Naive thymus-derived CD8-positive, alpha-beta T cell (primary cell): ENCODE measurements around the gene GSG1. TPM values are rescaled to one million over a fixed set of nuclear protein-coding genes. Genes with fewer than 3 reads are reported as not detected.
A peak's percentile ranks its signal among the peaks of the same experiment; 100 is the strongest.
"Not testable (repeated sequence)": the region's sequence is repeated elsewhere in the genome, so short reads cannot be mapped to it uniquely, and the experiment has no call there.

Experiments
- ATAC-seq, 2 donors: fragments of 150-1000 bp; cut with Tn5 transposase in 1 of 2; sonication (Bioruptor Pico), chemical (Tn5 transposase) in 1 of 2; 1 replicate in 1 of 2; 2 replicates in 1 of 2; pipeline ENCODE4 v1.10.0; 2021; ENCODE audit warnings: mild to moderate bottlenecking in 2 of 2, moderate library complexity in 2 of 2
- POLR2A ChIA-PET: fragments of 350-600 bp; sonication (Branson Sonifier 250); formaldehyde crosslinking; loops from one replicate; lab custom pipeline; 2021; ENCODE audit warnings: antibody characterized with exemption; lab: Charles Lee
- DNase-seq, 10 donors: peaks; one replicate each; pipeline versions ENCODE4 v3.0.0 to v3.0.0-alpha.2; 2020 to 2022
- H3K27ac Mint-ChIP-seq, 10 donors: one replicate each; pipeline ENCODE4 v1.8.0; 2020 to 2022; ENCODE audit warnings: mild to moderate bottlenecking in 10 of 10, mixed read lengths in 10 of 10, moderate library complexity in 4 of 10, inconsistent platforms in 1 of 10
- H3K27me3 Mint-ChIP-seq, 5 donors: one replicate each; pipeline ENCODE4 v1.8.0; 2021 to 2022; ENCODE audit warnings: mixed read lengths in 5 of 5
- H3K36me3 Mint-ChIP-seq, 3 donors: one replicate each; pipeline ENCODE4 v1.8.0; 2020 to 2022; ENCODE audit warnings: mixed read lengths in 3 of 3, mild to moderate bottlenecking in 2 of 3, inconsistent platforms in 1 of 3
- H3K4me1 Mint-ChIP-seq, 4 donors: one replicate each; pipeline ENCODE4 v1.8.0; 2021 to 2022; ENCODE audit warnings: mixed read lengths in 4 of 4
- H3K4me3 Mint-ChIP-seq, 10 donors: one replicate each; pipeline ENCODE4 v1.8.0; 2020 to 2022; ENCODE audit warnings: mild to moderate bottlenecking in 10 of 10, mixed read lengths in 10 of 10, moderate library complexity in 6 of 10, inconsistent platforms in 1 of 10
- H3K9me3 Mint-ChIP-seq, 9 donors: one replicate each; pipeline ENCODE4 v1.8.0; 2020 to 2022; ENCODE audit warnings: mixed read lengths in 9 of 9, mild to moderate bottlenecking in 3 of 9, inconsistent platforms in 1 of 9, moderate library complexity in 1 of 9
- polyA plus RNA-seq, 3 donors: library from polyadenylated mRNA; unstranded; fragments of 300-500 nt; fragmentation: Illumina TruSeq; gene quantifications; one replicate each; pipeline ENCODE4 v1.2.3, GENCODE V29; 2021
- total RNA-seq, 8 experiments: library from RNA in 2 of 8; stranded (reverse) in 2 of 8; gene quantifications; one replicate each; pipeline ENCODE4 v1.2.3 and lab custom pipeline; 2021 to 2026

GSG1 gene
- total and polyA plus RNA-seq, 5 experiments from 2014 or later: 0.21 TPM; not detected in 4

- Mint-ChIP-seq H3K27ac (no peak overlapping the region), H3K36me3 (peaks cover 4 to 21% (median 16%) of the 10 kb centered on the region in 3 donors), H3K9me3 (no peaks in the 10 kb centered on the region), H3K27me3 (no peaks in the 10 kb centered on the region), H3K4me1 (no peaks in the 10 kb centered on the region), H3K4me3 (no peak overlapping the region)
- POLR2A ChIA-PET: no interaction called here
- no peak for ATAC-seq
- no peak for DNase-seq
These were observed 18.4 kb downstream of the GSG1 start for GRCh38 chr12:13084898-13085640.

DNA sequence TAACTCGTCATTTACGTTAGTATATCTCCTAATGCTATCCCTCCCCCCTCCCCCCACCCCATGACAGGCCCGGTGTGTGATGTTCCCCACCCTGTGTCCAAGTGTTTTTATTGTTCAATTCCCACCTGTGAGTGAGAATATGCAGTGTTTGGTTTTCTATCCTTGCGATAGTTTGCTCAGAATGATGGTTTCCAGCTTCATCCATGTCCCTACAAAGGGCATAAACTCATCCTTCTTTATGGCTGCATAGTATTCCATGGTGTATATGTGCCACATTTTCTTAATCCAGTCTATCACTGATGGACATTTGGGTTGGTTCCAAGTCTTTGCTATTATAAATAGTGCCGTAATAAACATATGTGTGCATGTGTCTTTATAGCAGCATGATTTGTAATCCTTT lies 19.8 kb downstream of the GSG1 start:
- H3K4me1 Mint-ChIP-seq, H3K27ac Mint-ChIP-seq, H3K27me3 Mint-ChIP-seq, H3K9me3 Mint-ChIP-seq, H3K4me3 Mint-ChIP-seq, DNase-seq, ATAC-seq, POLR2A ChIA-PET: not testable (repeated sequence)
- H3K36me3 Mint-ChIP-seq: peaks cover 4 to 26% (median 21%) of the 10 kb centered on the region in 3 donors

GRCh38 chr12:13082861-13083260 lies 20.6 kb downstream of the GSG1 start:
- no peak for ATAC-seq
- H3K4me1 Mint-ChIP-seq: no peaks in the 10 kb centered on the region
- H3K27ac Mint-ChIP-seq: no peak overlapping the region
- POLR2A ChIA-PET: no interaction called here
- H3K9me3 Mint-ChIP-seq: no peaks in the 10 kb centered on the region
- no peak for DNase-seq
- peaks cover 4 to 29% (median 21%) of the 10 kb centered on the region in 3 donors for H3K36me3 Mint-ChIP-seq
- no peaks in the 10 kb centered on the region for H3K27me3 Mint-ChIP-seq
- H3K4me3 Mint-ChIP-seq: no peak overlapping the region

DNA sequence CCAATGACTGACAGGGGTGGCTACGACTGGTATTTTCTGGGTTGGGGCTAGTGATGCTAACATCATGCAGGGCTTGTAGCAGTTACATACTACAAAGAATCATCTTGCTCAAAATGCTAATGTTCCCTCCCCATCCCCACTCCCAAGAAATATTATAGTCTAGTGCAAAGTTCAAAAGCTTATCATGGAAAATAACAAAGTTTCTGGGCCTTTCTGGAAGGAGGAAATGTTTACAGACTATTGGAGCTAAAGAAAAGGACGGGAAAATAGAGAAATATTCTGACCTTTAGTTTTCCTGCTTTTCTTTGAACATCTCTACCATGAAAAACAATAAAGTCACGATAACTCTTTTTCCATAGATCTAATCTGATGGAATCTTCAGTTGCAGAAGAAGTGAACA lies 23.2 kb downstream of the GSG1 start:
- Mint-ChIP-seq H3K4me1 (peaks cover 0 to 3% (median 0%) of the 10 kb centered on the region in 4 donors), H3K36me3 (peaks cover 12 to 42% (median 37%) of the 10 kb centered on the region in 3 donors), H3K9me3 (no peaks in the 10 kb centered on the region), H3K27me3 (no peaks in the 10 kb centered on the region), H3K4me3 (no peak overlapping the region), H3K27ac (no peak overlapping the region)
- DNase-seq (no peak), ATAC-seq (no peak)
- POLR2A ChIA-PET: no interaction called here

- H3K4me1 Mint-ChIP-seq: peaks cover 0 to 3% (median 0%) of the 10 kb centered on the region in 4 donors
- no peak for ATAC-seq
- POLR2A ChIA-PET: no interaction called here
- H3K4me3 Mint-ChIP-seq: no peak overlapping the region
- H3K27ac Mint-ChIP-seq: no peak overlapping the region
- no peaks in the 10 kb centered on the region for H3K9me3 Mint-ChIP-seq
- H3K27me3 Mint-ChIP-seq: no peaks in the 10 kb centered on the region
- no peak for DNase-seq
- H3K36me3 Mint-ChIP-seq: peaks cover 12 to 38% (median 36%) of the 10 kb centered on the region in 3 donors
These were observed 24.0 kb downstream of the GSG1 start for GRCh38 chr12:13079440-13079906.

DNA sequence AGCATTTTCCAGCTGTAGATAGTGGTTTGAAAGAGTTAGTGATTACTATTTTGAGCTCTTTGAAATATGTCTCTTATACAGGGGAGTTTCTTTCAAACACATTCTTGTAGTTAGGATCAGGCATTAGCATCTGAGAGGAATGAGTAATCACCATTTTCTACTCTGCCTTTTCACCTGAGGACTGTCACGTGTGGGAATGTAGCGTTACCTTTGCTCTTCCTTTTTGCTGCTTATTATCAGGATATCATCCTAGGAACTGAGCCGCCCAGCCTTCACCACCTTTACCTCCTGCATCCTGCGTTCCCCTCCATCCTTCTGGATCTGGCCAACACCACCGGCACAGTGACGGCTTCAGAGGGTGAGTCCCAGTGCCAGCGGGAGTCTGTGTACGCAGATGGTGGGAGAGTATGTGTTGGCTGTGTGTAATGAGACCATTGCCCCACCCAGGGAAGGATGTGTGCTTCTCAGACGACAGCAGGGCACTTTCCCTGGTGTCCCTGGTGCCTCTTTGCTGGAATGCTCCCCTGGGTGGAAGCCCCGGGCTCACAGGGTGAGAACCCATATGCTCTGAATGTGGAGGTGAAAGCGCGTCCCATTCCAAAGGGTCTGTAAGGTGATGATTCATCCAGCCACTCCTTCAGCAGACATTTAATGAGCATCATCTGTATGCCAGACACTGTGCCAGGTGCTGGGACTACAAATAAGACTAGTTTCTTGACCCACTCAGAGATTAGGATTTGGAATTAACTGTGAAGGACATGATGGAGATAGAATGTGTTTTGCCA lies 27.5 kb downstream of the GSG1 start:
- Mint-ChIP-seq H3K36me3 (peaks cover 8 to 49% (median 37%) of the 10 kb centered on the region in 3 donors), H3K27ac (peak overlapping the region in 1 of 10 donors; percentile 33), H3K4me1 (peaks cover 0 to 3% (median 0%) of the 10 kb centered on the region in 4 donors), H3K9me3 (no peaks in the 10 kb centered on the region), H3K27me3 (no peaks in the 10 kb centered on the region), H3K4me3 (no peak overlapping the region)
- ATAC-seq (no peak), DNase-seq (no peak)
- POLR2A ChIA-PET: no interaction called here

GRCh38 chr12:13075118-13075480 lies 28.4 kb downstream of the GSG1 start:
- POLR2A ChIA-PET: no interaction called here
- Mint-ChIP-seq H3K4me3 (no peak overlapping the region), H3K27ac (no peak overlapping the region), H3K4me1 (peaks cover 0 to 3% (median 0%) of the 10 kb centered on the region in 4 donors), H3K36me3 (peaks cover 8 to 41% (median 30%) of the 10 kb centered on the region in 3 donors), H3K27me3 (no peaks in the 10 kb centered on the region), H3K9me3 (no peaks in the 10 kb centered on the region)
- ATAC-seq (no peak), DNase-seq (no peak)

DNA sequence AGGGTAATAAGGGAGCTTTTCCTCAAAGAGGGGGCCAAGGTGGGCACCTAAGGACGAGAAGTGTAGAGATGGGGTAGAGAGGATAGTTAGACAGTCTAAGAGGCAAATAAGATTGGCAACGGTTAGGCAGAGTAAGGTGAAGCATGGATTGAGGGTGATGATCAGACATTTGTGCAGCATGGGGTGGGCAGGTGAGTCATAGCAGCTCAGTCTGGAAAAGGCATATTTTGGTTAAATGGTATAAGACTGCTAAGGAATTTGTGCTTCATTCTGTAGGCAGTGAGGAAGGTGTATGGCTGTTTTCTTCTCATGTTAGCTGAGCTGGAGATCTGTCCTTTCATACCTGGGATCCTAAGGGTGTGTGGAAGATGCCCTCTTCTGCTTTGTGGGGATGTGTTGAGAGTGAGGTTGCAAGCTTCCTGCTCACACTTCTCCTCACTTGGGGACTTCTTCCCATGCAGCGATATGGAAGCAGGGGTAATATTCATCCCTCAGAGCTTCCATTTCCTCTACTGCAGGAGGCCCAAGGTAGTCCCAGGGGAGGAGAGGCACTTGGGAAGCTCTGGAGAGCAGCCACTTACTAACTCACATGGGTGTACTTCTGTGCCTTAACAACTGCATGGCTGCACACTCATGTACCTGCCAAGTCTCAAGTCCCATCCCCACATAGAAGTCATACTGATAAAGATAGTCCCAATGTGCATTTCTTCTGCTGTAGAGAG lies 28.9 kb downstream of the GSG1 start:
- POLR2A ChIA-PET: no interaction called here
- H3K36me3 Mint-ChIP-seq: peaks cover 8 to 38% (median 24%) of the 10 kb centered on the region in 3 donors

GRCh38 chr12:13073173-13073572 lies 30.3 kb downstream of the GSG1 start:
- peaks cover 0 to 3% (median 0%) of the 10 kb centered on the region in 4 donors for H3K4me1 Mint-ChIP-seq
- no peaks in the 10 kb centered on the region for H3K9me3 Mint-ChIP-seq
- peaks cover 8 to 51% (median 30%) of the 10 kb centered on the region in 3 donors for H3K36me3 Mint-ChIP-seq
- H3K27ac Mint-ChIP-seq: no peak overlapping the region
- no peak overlapping the region for H3K4me3 Mint-ChIP-seq
- no peak for DNase-seq
- no peaks in the 10 kb centered on the region for H3K27me3 Mint-ChIP-seq
- POLR2A ChIA-PET: no interaction called here
- ATAC-seq: no peak

More for the DNA sequence above, 28.9 kb downstream of the GSG1 start:
- Mint-ChIP-seq H3K9me3 (no peaks in the 10 kb centered on the region), H3K27me3 (no peaks in the 10 kb centered on the region), H3K4me3 (no peak overlapping the region), H3K27ac (peak overlapping the region in 2 of 10 donors; percentile 10 to 40), H3K4me1 (peaks cover 0 to 3% (median 0%) of the 10 kb centered on the region in 4 donors)
- ATAC-seq (no peak), DNase-seq (no peak)

DNA sequence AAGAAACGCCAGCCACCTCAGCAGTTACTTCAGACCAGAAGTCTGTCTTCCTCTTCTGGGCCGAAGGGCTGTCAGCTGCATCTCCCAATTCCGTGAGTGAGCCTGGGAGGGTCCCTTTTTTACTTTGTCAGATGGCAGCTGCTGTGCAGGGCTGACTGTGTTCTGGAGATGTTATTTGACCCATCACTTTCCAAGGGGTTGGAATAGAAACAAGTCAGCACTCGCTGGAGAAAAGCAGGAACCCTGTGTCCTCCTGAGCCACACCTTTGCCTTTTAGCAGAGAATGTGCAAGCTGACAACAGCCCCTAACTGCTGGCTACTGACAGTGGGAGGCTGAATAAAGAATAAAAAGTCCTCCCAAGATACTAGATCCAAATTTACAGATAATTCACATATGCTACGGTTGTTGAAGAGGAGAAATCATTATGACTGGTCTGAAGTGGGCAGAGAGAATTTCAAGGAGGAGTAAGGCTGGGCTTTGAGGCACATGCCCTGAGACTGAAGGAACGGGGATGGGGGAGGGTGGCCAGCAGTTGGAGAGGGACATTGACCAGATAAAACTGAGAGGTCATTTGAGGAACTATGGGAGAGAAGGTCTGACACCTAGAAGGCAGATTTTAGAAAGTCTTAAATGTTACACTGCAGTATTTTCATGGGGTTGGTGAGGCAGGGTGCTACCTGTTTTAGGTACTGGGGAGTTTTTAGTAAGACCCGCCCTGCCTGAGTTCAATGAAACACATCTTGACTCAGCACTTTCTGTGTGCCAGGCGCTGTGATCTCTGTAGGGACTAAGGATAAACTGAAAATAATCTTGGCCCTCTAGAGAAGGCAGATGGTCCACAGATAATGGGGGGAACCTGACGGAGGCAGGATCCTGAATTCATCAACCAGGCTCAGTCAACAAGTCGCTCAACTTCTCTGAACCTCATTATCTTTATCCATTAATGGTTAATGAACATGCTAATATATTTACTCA lies 31.9 kb downstream of the GSG1 start:
- Mint-ChIP-seq H3K36me3 (peaks cover 5 to 57% (median 24%) of the 10 kb centered on the region in 3 donors), H3K4me3 (no peak overlapping the region), H3K9me3 (no peaks in the 10 kb centered on the region), H3K27ac (no peak overlapping the region), H3K4me1 (peaks cover 0 to 2% (median under 1%) of the 10 kb centered on the region in 4 donors), H3K27me3 (no peaks in the 10 kb centered on the region)
- DNase-seq (no peak), ATAC-seq (no peak)
- POLR2A ChIA-PET: no interaction called here

- H3K27ac Mint-ChIP-seq: peak overlapping the region in 1 of 10 donors; percentile 53
- DNase-seq: no peak
- H3K36me3 Mint-ChIP-seq: peaks cover 0 to 41% (median 17%) of the 10 kb centered on the region in 3 donors
- H3K4me3 Mint-ChIP-seq: no peak overlapping the region
- ATAC-seq: no peak
- H3K9me3 Mint-ChIP-seq: no peaks in the 10 kb centered on the region
- POLR2A ChIA-PET: no interaction called here
- H3K4me1 Mint-ChIP-seq: peaks cover 0 to 2% (median 0%) of the 10 kb centered on the region in 4 donors
- H3K27me3 Mint-ChIP-seq: no peaks in the 10 kb centered on the region
These were observed 34.1 kb downstream of the GSG1 start for GRCh38 chr12:13069380-13069779.

- H3K4me1 Mint-ChIP-seq: peaks cover 0 to 2% (median 0%) of the 10 kb centered on the region in 4 donors
- ATAC-seq (no peak), DNase-seq (no peak)
- H3K9me3 Mint-ChIP-seq: no peaks in the 10 kb centered on the region
- no peak overlapping the region for H3K4me3 Mint-ChIP-seq
- H3K36me3 Mint-ChIP-seq: peaks cover 0 to 38% (median 28%) of the 10 kb centered on the region in 3 donors
- no peaks in the 10 kb centered on the region for H3K27me3 Mint-ChIP-seq
- POLR2A ChIA-PET: no interaction called here
- H3K27ac Mint-ChIP-seq: peak overlapping the region in 1 of 10 donors; percentile 22
These were observed 36.1 kb downstream of the GSG1 start for GRCh38 chr12:13067322-13067721.
